Central memory CD4-positive, alpha-beta T cell (primary cell): Measurements from ENCODE around the gene ZNF662.

Experiments used
- DNase-seq: peaks from one replicate; pipeline ENCODE4 v3.0.0; 2022

Gene ZNF662

DNA sequence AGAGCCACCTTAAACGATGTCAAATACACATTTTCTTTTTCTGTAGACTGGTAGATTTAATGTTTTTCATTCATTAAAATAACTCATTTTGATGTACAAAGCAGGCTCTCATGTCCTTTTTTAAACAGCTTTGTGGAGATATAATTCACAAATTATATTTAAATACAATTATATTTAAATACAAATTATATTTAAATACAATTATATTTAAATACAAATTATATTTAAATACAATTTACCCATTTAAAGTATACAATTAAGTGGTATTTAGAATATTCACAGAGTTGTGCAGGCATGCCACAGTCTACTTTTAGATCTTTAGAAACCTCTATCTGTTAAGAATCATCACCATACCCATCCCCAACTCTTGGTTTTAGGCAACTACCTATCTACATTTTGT lies 36.8 kb downstream of the ZNF662 start:
- DNase-seq, result no peak

DNA sequence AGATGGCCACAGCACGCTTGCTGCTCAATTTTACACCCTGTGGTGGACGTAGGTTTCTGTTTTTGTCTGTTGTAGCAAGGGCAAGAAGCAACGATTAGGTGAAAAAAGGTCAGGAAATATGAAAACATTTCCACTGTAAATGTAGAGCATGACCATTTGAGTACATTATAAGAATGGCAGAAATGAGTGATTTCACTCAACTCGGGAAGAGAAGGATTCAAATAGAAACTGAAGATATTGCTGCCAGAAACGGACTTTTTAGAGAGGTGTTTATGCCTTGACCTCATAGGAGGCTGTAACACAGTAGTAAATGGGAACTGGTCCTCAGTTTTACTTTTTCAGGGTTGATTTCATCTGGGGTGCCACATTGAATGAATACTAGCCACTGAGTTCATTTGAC lies 40.1 kb downstream of the ZNF662 start:
- DNase-seq, result no peak

DNA sequence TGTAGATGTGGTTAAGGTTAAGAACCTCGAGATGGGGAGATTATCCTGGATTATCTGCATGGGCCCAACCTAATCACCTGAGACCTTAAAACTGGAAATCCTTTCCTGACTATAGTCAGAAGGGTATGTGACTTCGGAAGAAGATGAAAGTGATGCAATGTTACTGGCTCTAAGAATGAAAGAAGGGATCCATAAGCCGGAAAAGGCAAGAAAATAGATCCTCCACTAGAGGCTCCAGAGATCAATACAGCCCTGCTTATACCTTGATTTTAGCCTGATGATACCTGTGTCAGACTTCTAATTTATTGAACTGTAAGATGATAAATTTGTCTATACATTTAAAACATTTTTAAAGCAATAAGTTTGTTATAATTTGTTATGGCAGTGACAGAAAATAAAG lies 51.6 kb downstream of the ZNF662 start:
- DNase-seq, result no peak

DNA sequence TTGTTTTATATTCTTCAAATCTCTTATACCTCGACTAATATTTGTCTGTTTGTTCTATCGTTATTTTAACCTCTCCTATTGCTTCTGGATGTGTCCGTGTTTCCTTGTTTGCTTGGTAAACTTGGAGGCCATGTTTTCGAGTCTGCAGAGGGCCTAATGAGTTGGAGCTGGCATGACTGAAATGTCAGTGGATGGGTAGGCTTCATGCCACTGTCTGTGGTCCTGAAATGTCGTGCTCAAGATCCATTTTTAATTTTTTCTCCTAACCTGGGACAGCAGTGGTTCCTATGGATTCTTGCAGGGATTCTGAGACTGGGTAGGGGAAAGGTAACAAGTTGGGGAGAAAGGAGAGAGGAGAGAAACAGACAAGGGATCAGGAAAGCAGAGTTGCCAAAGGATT lies 54.3 kb downstream of the ZNF662 start:
- no peak for DNase-seq

DNA sequence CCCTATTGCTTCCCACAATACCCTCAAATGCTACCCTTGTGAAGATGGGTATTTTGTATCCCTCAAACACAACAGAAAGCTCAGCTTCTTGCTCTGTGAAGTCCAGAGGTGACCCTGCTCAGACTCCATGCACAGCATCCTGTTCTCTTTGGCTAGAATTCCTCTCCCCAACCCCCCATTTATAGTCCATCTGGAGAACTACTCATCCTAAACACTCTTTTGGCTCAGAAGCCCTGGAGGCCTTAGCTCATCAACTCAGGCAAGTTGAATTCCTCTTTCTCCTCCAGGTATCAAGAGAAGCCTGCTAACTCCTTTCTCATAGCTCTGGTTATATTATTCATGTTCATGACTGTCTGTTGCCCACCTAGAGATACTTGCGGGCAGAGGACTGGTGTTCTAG lies 54.8 kb downstream of the ZNF662 start:
- DNase-seq, result no peak

DNA sequence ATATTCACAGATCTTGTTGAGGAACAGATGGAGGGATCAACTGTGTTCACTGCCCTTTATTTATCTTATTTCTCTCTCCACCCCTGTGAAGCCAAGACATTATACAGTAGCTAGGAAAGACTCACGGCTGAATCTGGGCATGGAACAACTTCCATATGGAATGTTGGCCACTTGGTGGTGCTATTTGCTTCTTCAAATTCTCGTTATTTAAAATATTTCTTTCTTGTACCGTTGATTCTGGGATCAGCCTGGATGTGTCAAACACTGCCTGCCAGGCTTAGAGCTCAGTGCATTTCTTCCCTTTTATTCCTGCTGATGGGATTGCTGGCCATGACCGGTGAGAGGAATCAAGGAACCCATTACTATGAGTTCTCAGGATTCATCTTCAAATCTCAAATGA lies 55.7 kb downstream of the ZNF662 start:
- peak; percentile 19 for DNase-seq

DNA sequence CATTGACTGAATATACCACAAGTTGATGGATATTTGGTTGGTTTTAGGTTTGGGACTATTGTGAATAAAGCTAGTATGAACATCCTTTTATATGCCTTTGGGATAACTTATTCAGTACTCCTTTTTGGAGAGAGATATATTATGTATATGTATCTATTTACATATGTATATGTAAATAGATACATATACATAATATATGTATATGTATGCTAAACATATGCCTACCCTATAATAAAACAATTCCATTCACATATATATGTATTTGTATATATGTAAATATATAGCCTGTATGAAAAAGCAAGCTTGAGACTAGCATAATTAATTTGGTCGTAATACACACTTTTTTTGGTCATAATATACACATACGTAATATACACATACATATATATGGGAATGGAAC lies 57.3 kb downstream of the ZNF662 start:
- DNase-seq, result no peak

DNA sequence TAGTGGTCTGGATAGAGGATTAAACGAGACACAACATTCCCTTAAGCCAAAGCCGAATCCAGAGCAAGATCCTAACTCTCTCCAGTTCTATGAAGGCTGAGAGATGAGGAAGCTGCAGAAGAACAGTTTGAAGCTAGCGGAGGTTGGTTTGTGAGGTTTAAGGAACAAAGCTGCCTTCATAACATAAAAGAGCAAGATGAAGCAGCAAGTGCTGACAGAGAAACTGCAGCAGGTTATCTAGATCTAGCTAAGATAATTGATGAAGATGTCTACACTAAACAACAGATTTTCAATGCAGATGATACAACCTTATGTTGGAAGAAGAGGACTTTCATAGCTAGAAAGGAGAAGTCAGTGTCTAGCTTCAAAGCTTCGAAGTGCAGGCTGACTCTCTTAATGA lies 58.3 kb downstream of the ZNF662 start:
- DNase-seq, result peak; percentile 3
